ENCODE measurements around the gene ZNF526. TPM values are rescaled to one million over a fixed set of nuclear protein-coding genes. Genes with fewer than 3 reads are reported as not detected.

Gene ZNF526
- total and polyA plus RNA-seq, 9 of the 15 experiments (the other 6 are each of a cell fraction or from before 2014, with no cell fraction given) = 1.3 to 17.9 (median 6.2) TPM

- no peak for TF ChIP-seq BRCA1 (IDR thresholded peaks at IDR 0.05)
- no peak for TF ChIP-seq BRCA1 (CRISPR knock-in tag; IDR thresholded peaks at IDR 0.05)
- TF ChIP-seq TAL1 (IDR thresholded peaks at IDR 0.05) = peak; percentile 37; the same call in 1 of the 2 replicates
- no peak for TF ChIP-seq ELF1 (tag; IDR thresholded peaks at IDR 0.05)
- TF ChIP-seq ZSCAN32 (CRISPR knock-in tag; IDR thresholded peaks at IDR 0.05) = no peak
- no peak for TF ChIP-seq MYBL2 (IDR thresholded peaks at IDR 0.05; ENCODE audit: low read depth)
- TF ChIP-seq MYBL2 (CRISPR knock-in tag; IDR thresholded peaks at IDR 0.05; ENCODE audit: borderline replicate concordance) = no peak
- 0 out of 2 replicates have a peak, but pooled peaks have one; percentile 37 for TF ChIP-seq MYC (IDR thresholded peaks at IDR 0.05; ENCODE audit: low read depth, low read length)
- no peak for TF ChIP-seq MYC (CRISPR knock-in tag; IDR thresholded peaks at IDR 0.05; ENCODE audit: borderline replicate concordance, low read depth)
- TF ChIP-seq, protein P1, sequence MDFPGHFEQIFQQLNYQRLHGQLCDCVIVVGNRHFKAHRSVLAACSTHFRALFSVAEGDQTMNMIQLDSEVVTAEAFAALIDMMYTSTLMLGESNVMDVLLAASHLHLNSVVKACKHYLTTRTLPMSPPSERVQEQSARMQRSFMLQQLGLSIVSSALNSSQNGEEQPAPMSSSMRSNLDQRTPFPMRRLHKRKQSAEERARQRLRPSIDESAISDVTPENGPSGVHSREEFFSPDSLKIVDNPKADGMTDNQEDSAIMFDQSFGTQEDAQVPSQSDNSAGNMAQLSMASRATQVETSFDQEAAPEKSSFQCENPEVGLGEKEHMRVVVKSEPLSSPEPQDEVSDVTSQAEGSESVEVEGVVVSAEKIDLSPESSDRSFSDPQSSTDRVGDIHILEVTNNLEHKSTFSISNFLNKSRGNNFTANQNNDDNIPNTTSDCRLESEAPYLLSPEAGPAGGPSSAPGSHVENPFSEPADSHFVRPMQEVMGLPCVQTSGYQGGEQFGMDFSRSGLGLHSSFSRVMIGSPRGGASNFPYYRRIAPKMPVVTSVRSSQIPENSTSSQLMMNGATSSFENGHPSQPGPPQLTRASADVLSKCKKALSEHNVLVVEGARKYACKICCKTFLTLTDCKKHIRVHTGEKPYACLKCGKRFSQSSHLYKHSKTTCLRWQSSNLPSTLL (IDR thresholded peaks at IDR 0.05) = no peak
- TF ChIP-seq ZBTB26 (CRISPR knock-in tag; IDR thresholded peaks at IDR 0.05) = 0 out of 2 replicates have a peak, but pooled peaks have one; percentile 39
- no peak for TF ChIP-seq FOXA3 (CRISPR knock-in tag; conservative IDR thresholded peaks at IDR 0.05 in 1 of 2, IDR thresholded peaks at IDR 0.05 in 1 of 2)
- TF ChIP-seq NFE2L1 (tag; IDR thresholded peaks at IDR 0.05; ENCODE audit: borderline replicate concordance, low read depth) = no peak
- no peak for TF ChIP-seq E2F6 (IDR thresholded peaks at IDR 0.05; ENCODE audit: borderline replicate concordance in 1 of 2, extremely low read depth in 1 of 2, insufficient read depth in 1 of 2, insufficient read length in 1 of 2, low read depth in 1 of 2, low read length in 1 of 2, poor library complexity in 1 of 2, severe bottlenecking in 1 of 2)
- no peak for TF ChIP-seq TAF1 (IDR thresholded peaks at IDR 0.05; ENCODE audit: control insufficient read depth, extremely low read depth, insufficient read depth, low read length, severe bottlenecking)
- TF ChIP-seq SPI1 (IDR thresholded peaks at IDR 0.05; ENCODE audit: borderline replicate concordance, low read depth, low read length) = no peak
- no peak for TF ChIP-seq KAT2B (IDR thresholded peaks at IDR 0.05; ENCODE audit: low read depth, low read length)
- TF ChIP-seq, protein P2, sequence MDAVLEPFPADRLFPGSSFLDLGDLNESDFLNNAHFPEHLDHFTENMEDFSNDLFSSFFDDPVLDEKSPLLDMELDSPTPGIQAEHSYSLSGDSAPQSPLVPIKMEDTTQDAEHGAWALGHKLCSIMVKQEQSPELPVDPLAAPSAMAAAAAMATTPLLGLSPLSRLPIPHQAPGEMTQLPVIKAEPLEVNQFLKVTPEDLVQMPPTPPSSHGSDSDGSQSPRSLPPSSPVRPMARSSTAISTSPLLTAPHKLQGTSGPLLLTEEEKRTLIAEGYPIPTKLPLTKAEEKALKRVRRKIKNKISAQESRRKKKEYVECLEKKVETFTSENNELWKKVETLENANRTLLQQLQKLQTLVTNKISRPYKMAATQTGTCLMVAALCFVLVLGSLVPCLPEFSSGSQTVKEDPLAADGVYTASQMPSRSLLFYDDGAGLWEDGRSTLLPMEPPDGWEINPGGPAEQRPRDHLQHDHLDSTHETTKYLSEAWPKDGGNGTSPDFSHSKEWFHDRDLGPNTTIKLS (IDR thresholded peaks at IDR 0.05; ENCODE audit: borderline replicate concordance, low read depth) = peak; percentile 26; the same call in 1 of the 2 replicates
- TF ChIP-seq MCM5 (IDR thresholded peaks at IDR 0.05; ENCODE audit: low read depth) = no peak
- TF ChIP-seq TCF7L2 (IDR thresholded peaks at IDR 0.05; ENCODE audit: low read depth, low read length) = no peak
- no peak for TF ChIP-seq KDM4B (IDR thresholded peaks at IDR 0.05; ENCODE audit: borderline replicate concordance in 2 of 2, low read depth in 1 of 2)
- no peak for TF ChIP-seq ZNF586 (CRISPR knock-in tag; conservative IDR thresholded peaks at IDR 0.05)
- TF ChIP-seq ZNF583 (CRISPR knock-in tag; IDR thresholded peaks at IDR 0.05) = no peak
Measured at GRCh38 chr19:42228641-42229040, 8.5 kb downstream of the ZNF526 start (continued).

Measured in K562 (cell line).